HCEC 1CT (cell line): Measurements from ENCODE around the gene SENP8.

Experiments used
- DNase-seq: peaks from one replicate; pipeline ENCODE4 v3.0.0-alpha.2; 2017

The SENP8 gene

DNA sequence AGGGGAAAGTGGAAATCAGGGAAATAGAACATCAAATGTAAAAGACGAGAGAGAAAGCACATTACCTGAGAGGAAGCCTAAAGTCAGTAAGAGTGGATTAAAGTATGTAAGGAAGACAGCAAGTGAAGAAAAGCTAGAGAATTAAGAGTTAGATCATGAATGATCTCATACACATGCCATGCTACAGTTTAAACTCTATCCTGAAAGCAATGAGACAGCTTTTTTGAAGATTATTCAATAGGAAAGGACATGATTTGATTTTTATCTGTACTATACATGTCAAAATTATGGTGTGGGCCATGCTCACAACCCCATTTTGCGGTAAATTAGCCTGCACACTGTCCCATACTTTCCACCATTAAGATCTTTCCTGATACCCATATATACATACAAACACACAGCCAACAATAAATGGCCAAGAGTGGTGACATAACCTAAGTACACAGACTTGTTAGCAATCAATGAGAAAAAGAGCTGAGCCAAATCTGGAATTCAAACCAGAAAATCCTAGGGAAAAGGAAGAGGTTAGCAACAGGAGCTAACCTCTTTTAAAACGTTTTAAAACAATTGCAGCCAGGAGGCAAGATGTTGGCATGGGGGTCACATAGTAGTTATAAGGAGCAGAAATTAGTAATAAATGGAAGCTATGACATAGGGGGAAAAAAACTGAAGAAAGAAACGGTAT lies 4.7 kb upstream of the SENP8 start:
- no peak for DNase-seq

DNA sequence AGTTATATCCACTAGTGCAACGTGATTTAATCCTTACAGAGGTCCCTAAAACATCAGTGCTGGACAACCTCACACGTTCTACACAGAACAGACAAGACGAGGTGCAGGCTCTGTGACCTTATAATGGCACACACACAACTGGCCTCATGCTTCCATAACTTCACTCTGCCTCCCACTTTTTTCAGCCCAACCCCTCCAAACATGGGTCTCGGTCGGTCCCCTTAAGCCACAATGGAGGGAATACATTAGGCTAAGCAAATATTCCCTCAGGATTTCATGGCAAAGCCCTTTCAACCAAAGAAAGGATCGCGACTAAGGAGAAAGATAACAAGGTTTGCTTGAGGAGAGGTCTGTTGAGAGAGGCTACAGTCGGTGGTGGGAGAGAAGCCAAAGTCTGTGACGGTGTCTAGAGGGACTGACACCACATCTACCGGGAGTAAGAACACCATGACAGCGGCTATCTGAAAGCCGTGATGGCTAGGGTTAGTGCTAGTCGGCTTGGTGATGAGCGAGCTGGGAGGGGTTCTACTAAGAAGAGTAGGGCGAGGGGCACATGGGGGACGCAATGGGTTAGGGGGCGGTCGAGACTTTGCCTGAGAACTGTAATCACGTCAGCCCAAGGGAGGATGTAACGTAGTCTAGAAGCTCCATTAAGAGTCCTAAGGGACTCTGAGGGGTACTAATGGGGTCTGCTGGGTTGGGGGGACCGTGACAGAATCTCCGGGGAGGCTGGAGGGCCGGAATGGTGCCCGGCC lies 1.3 kb upstream of the SENP8 start:
- DNase-seq = peak; percentile 27

DNA sequence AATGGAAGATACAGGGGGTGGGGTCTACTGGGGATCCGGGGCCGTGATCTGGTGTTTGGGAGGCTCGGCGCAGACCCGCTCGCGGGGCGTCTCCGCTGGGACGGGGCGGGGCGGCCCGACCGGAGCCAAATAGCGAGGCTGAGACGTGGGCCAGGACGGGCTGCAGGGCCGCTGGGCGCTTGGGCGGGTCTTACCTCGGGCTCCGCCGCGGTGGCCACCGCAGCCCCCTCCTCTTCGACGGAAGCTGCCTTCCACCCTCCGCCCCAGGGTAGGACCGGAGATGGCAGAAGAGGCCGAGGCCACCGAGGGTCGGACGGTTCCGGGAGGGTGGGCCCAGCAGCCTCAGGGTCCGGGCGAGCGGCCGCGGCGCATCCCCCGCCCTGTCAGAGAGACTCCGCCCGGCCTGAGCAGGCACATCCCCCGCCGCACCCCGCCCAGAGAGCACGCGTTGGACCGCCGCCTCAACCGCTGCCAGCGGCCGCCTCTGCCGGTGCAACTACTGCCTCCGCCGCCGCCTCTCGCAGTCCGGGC lies 652 bp upstream of the SENP8 start:
- peak; percentile 84 for DNase-seq

DNA sequence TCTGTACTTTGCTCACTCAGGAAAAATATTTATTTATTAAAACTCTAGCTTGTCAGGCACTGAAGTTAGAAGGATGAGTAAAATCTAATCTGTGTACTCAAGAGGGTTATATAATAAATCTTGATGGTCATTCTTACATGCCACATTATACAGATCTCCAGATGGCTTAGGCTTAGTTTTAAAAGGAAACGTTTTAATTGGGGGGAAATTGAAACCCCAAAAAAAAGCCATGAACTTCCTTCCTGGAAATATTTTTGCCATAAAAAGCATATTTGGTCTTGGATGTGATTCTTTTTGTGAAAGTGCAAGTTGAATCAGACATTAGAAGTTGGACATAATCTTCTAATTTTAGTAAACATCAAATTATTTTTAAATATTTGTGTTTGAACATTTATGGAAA lies 6.0 kb downstream of the SENP8 start:
- no peak for DNase-seq

DNA sequence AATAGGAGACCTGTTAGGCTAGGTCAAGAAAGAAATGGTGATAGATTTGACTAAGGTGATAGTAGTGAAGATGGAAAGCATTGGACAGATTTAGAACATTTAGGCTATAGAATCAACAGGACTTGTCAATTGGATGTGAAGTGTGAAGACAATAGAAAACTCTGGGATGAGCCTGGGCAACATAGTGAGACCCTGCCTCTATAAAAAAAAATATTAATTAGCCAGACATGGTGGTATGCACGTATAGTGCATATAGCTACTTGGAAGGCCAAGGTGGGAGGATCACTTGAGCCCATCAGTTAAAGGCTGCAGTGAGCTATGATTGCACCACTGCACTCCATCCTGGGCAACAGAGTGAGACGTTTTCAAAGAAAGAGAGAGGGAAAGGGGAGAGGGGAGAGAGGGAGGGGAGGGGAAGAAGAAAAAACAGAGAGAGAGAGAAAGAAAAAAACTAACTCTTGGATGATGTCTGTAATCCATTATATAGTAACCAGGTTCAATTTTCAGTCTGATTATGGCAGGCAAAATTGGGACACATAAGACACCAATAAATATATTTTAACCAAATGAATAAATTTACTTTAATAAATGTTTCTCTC lies 9.6 kb downstream of the SENP8 start:
- DNase-seq = no peak

DNA sequence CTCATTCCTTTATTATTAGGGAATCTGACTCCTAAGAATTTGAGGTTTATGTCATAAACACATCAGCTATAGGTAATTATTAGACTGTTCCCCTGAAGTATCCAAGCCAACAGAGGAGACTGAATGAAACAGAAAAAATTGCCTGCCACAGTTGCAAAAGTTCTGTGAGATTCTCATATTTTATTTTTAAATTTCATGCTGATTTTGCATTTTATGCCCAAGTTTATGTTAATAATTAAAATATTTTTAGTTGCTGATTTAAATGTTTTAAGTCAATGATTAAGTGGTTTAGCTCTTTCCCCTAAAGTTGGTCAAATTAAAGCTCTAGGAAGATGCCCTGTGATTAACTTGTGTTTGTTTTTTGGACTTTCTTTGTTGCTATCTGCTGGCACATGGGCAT lies 10.2 kb downstream of the SENP8 start:
- DNase-seq = no peak

DNA sequence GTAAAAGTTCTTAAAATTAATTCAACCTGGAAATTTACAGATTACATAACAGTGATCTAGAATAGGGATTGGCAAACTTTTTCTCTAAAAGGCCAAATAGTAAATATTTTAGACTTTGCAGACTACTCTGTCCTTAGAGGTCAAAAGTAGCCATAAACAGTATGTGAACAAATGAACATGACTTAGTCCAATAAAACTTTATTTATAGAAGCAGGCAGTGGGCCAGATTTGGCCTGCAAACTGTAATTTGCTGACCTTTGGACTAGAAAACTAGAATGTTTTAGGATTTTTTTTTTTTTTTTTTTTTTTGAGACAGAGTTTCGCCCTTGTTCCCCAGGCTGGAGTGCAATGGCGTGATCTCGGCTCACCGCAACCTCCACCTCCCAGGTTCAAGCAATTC lies 12.1 kb downstream of the SENP8 start:
- no peak for DNase-seq

DNA sequence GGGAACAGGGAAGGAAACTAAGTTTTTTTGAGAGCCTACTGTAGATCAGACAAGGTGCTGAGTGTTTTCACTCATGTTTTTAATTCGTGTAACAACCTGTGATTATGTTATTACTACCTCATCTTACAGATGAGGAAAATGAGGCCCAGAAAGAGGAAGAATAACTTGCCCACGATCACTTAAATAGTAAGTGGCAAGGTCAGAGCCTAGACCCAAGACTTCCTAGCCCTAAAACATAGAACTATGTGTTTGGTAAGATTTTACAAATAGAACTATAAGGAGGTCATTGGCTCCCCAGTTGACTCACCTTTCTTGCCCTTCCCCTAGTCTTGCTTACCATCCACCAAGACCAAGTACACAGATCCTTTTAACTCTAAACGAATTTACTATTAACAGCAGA lies 13.7 kb downstream of the SENP8 start:
- no peak for DNase-seq

DNA sequence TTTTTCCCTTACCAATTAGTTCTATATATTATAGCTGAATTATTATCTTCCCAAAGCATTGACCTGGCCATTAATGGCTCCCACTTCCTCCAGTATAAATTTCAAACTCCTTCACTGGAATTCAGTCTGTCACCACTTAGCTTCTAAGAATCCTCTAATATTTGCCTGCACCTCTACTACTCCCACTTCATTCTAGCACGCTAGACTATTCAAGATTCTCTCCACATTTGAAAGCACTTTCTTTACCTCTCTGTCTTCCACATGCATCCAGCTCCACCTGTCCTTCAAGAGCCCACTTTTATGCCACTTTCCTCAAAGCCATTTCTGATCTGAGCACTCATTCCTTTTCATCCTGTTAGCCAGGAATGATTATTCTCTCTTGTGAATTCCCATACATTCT lies 15.0 kb downstream of the SENP8 start:
- no peak for DNase-seq

DNA sequence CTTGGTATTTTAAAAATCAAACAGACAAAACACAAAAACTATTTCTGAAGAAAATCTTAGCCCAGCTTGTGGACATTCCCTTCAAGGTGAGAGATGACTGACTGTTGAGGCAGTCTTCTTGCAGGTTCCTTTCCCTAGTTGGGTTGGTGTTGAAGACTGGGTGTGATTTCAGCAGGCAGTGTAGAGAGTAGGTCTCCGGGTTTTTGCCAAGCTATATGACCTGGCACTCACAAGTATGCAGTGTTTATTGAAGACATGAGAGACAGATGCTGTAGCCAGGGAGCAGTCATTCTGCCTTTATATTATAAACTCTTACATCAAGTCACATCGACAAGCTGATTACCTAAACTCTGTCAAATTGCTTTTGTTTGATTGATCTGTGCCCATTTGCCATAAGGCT lies 17.5 kb downstream of the SENP8 start:
- DNase-seq = no peak

DNA sequence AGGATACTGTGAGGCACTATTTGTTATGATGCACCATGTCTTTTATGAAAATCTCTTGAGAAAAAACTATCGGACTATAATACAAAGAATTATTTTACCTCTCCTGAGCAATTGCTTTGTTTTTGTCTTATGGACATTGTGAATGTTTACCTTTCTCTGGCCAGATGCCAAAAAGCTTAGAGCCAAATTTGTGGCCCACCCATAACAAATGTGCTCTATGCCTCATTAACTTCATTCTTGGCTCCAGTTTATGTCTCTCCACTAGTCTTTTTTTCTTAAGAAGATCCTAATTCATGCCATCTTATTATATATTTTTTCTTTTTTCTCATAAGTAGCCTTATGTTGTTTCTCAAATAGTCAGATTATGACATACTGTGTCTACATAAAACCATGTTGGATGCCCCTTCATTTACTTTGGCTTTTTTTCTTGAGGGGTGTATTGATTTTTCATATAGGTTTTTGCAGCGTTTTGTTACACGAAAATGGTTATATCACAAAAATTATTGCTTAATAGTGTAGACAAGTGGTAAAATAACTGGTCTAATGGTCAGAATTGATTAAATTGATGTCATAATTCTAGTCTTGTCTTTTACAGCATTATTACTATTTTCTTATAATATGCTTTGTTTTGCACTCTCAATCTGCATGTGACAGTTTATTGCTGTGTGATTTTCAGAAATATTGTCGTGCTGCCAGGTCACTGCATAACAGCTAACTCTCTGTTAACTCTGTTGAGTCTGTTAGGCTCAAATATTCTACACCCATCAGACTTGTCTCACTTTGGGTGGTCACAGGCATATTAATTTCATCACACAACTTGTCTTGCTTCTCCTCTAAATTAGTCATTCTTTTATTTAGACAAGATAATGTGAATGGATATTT lies 18.2 kb downstream of the SENP8 start:
- no peak for DNase-seq

DNA sequence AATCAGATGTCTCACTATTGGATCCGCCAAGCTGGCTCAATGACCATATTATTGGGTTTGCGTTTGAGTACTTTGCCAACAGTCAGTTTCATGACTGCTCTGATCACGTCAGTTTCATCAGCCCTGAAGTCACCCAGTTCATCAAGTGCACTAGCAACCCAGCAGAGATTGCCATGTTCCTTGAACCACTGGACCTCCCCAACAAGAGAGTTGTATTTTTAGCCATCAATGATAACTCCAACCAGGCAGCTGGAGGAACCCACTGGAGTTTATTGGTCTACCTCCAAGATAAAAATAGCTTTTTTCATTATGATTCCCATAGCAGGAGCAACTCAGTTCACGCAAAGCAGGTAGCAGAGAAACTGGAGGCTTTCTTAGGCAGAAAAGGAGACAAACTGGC lies 21.5 kb downstream of the SENP8 start:
- no peak for DNase-seq

DNA sequence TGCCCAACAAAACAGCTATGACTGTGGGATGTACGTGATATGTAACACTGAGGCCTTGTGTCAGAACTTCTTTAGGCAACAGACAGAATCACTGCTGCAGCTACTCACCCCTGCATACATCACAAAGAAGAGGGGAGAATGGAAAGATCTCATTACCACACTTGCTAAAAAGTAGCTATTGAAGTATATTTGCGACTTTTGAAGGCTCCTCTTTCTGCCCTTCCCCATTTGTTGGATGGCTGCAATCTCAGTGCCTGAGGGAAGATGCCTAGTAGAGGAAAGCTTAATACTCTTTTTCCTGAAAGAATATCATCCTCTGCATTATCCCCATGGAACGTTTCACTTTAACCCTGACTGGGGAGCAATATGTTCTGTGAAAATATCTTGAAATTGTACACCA lies 21.9 kb downstream of the SENP8 start:
- no peak for DNase-seq

DNA sequence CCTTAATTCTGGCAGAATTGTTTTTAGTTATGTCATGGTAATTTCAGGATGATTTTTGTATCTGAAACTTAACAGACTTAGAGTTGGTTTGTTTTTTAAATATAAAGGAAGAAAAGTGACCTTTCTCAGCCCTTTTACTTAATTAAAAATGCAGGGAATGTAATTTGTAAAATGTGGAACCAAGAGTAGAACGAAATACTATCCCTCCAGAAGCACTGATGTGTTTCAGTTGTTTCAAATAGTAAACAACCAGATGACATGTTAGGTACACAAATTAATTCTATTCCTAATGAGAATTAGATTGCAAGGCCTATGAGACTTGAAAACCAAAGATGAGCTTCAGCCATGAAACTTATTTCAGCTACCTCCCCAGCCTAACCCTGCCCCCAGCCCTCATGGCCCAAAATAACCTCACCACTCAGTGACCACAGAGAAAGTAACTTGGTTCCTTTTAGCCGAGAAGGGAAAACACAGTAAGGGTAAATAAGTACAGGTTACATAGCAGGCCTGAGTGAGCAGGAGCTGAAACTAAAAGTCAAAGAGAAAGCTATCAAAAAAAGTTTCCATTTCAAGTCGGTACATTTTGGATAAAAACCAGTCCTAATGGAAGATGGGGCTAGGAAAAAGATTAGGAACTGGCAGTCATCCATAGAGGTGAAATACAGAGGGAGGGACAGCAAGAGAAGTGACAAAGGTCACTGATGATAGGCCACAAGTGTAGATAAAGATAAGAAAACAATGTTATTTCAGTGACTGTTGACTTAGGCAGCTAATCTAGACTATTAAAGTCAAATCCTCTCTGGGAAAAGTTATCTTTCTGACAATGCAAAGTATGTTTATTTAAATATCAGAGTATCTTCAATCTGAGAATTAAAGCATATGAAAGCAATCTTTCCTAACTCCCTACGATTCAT lies 23.2 kb downstream of the SENP8 start:
- no peak for DNase-seq

DNA sequence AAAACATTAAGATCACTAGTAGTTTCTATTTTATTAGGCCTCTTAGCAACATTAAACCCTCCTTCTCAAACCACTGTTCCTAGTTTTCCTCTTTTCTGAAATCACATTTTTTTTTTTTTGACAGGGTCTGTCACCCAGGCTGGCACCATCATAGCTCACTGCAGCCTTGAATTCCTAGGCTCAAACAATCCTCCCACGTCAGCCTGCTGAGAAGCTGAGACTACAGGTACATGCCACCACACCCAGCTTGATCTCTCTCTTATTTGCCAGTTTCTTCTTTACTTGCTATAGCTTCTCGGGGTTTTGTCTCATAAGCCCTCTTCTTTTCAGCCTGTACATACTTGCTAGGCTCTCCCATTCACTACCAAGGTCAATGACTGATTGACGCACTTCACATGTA lies 28.0 kb downstream of the SENP8 start:
- DNase-seq = no peak

DNA sequence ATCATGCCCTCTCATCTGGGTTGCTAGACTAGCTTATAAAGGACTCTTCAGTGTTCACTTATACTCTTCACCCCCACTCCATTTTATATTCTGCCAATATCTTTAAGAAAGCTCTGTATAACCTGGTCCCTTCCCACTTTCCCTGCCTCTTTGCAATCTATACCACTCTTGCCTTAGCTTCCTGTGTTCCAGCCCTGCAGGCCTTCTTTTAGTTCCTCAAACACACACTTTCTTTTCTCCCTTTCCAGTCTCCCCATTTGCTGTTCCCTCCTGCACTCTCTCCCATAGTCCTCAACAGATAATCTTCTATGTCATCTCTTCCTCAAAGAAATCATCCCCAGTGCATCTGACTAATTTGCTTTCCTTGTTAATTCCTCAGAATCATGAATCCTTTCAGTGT lies 28.7 kb downstream of the SENP8 start:
- DNase-seq = no peak

DNA sequence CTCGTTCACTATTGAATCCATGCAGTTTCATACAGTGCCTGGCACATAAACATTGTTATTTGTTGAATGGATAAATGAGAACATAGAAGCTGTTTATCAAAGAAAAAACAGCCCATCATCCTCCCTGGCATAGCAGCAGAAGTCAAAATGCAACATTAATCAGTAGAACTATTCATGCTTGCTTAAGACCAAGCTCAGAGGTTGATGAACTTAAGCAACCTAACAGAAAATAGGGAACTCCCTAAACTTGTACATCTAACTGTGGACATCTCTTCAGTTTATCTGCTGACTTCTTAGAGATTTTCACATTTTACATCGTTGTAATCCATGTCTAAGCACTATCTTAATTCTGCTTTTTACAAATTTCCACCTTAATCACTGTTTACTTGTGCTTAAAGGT lies 29.2 kb downstream of the SENP8 start:
- DNase-seq = no peak

DNA sequence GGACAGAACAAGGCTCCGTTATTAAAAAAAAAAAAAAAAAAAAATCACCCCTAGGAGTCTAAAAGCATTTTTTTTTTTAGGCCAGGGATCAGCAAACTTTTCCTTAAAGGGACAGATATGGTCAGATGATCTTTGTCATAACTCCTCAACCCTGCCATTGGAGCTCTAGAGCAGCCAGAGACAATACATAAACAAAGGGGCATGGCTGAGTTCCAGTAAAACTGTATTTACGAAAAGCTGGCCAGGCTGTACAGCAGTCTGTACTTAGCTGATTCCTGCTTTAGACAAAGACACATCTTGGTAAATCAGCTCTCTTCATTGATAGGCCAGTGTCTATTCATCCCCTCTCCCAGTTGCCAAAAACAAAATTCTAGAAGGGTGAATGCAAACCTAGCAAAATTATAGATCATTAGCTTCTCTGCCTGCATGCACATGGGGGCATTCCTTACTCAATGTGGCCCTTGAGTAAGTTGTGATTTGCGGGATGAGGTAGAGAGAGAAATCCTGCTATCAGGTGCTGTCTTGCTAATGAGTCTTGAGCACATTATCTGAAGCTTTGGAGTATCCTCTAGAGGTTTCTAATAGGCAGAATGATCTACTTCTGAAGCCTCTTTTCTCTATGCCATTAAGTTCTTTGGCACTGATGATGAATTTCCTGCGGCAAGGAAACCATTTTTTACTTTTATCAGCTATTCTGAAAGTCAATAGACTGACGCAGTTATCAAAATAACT lies 35.2 kb downstream of the SENP8 start:
- no peak for DNase-seq

DNA sequence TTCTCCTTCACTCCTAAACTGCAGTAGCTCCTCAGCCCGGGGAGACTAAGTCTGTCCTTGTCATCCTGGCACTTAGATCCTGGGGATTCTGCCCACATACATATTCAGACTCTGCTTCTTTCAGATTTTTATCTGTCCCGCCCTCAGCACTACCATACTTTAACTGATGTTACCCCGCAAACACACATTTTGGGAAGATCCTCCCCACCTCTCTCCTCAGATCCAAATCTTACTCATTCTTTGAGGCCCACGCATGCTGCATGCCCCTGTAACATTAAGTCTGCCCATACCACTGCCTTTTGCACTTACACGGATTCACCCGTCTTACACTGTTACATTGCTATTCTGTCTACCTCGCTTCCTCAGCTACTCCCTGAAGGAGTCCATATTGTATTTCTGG lies 36.1 kb downstream of the SENP8 start:
- DNase-seq = no peak

DNA sequence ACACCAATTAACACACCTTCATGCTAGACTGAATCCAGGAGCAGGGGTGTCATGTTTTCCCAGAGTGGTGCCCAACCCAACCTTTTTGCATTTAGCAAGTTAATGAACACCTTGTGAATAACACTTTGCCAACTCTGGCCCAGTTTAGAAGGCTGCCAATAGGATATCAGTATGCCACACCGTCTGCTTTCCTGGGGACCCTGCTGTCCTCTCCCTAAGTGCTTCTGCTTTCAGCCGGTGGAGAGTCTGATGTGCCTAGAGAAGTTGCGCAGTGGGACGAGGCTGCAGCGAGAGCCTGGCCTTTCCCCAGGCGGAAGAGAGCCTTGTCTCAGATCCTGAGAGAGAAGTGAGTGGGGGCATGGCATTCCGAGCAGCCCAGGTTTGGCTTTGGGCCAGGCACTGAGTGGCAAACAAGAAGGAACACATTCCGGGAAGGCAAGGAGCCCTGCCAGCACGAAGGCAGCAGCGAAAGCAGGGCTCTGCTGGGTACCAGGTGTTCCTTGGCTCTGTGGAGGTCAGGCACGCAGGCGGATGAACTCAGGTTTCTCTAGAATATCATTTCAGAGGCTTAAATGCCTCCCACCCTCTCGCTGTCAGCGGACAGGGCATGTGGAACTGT lies 36.9 kb downstream of the SENP8 start:
- no peak for DNase-seq
